Neural progenitor cell (in vitro differentiated cells): ENCODE data around the gene ZNF385A.

Source experiments
- EZH2 ChIP-seq: fragments of 200-600 bp; sonication (generic); IDR thresholded peaks from 2 replicates; pipeline ENCODE4 v1.6.1; 2017; ENCODE audit warnings: antibody characterized with exemption, mild to moderate bottlenecking, moderate library complexity
- TF ChIP-seq, protein P1 (sequence below): fragments of 200-600 bp; sonication (generic); IDR thresholded peaks from 2 replicates; pipeline ENCODE4 v1.5.1; 2017; ENCODE audit warnings: antibody characterized with exemption, mild to moderate bottlenecking

DNA sequence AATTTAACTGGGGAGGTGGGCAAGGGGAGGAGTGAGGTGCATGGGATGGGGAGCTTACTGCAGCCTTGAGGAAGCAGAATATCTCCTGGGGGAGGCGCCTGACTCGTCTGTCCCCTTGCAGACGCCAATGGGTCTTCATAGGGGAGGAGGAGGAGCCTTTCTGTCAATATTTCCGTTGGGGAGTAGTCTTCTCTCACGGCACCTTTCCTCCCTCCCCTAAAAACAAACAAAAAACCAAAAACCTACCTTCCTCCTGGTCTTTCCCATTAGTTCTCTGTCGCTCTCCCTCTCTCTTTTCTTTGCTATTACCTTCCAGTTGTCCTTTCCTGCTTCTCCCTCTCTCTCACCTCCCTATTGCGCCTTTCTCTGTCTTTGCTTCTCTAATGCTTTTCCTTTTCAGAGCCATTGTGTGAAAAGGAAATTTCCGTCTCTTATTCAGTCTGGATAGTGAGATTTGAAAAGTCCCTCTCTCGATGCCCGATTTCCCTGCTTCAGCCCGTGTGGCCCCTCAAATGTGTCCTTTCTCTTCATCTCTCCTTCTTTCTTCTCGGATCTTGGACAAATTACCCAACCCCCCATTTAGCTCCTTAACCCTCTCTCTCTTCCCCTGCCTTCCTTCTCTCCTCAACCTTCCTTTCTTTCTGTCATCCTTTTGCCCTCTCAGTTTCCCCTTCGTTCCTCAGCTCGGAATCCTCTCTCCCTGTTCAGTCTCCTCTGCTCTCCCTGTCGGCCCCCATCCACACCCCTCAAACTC lies 26.2 kb downstream of the ZNF385A start:
- TF ChIP-seq, protein P1, sequence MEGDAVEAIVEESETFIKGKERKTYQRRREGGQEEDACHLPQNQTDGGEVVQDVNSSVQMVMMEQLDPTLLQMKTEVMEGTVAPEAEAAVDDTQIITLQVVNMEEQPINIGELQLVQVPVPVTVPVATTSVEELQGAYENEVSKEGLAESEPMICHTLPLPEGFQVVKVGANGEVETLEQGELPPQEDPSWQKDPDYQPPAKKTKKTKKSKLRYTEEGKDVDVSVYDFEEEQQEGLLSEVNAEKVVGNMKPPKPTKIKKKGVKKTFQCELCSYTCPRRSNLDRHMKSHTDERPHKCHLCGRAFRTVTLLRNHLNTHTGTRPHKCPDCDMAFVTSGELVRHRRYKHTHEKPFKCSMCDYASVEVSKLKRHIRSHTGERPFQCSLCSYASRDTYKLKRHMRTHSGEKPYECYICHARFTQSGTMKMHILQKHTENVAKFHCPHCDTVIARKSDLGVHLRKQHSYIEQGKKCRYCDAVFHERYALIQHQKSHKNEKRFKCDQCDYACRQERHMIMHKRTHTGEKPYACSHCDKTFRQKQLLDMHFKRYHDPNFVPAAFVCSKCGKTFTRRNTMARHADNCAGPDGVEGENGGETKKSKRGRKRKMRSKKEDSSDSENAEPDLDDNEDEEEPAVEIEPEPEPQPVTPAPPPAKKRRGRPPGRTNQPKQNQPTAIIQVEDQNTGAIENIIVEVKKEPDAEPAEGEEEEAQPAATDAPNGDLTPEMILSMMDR, result no peak
- TF ChIP-seq EZH2, result no peak
